ENCODE measurements around the gene BRPF3. TPM values are rescaled to one million over a fixed set of nuclear protein-coding genes. Genes with fewer than 3 reads are reported as not detected.

BRPF3 gene
- total and polyA plus RNA-seq, 10 of the 15 experiments (the other 5 are each of a cell fraction or from before 2014, with no cell fraction given) = 2.3 to 16.1 (median 6.7) TPM

DNA sequence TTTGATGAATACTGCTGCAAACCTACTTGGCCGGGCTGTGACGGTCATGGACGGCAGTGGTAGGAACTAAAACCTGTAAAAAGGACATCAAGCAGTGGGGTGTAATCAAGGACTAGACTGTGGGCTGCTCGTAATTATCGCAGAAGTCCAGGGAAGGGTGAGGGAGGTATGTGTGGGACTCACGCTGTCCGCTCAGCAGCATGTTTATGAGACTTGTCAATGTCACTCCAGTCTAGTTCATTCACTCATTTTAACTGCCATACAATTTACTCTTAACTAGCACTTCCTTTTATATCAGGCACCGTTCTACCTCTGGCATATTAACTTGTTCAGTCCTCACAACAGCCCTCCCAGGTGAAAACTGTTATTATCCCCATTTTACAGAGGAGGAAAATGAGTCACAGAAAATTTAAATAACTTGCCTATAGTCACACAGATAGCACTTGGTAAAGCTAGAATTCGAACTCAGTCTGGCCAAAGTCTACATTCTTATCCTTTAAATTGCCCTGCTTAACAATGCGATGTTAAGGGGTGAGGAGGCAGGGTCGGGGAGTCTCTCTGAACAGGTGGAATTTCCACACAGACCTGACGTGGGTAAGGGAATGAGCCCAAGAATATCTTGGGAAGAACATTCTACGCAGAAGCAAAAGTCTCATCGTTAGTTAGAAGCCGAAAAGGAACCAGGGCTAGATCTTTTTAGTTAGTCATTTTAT lies 77.4 kb downstream of the BRPF3 start:
- no peak overlapping the region for H3K4me2 ChIP-seq (ENCODE audit: control insufficient read depth, insufficient read depth)
- RAD21 ChIA-PET (ENCODE audit: unreplicated experiment) = no interaction called here

DNA sequence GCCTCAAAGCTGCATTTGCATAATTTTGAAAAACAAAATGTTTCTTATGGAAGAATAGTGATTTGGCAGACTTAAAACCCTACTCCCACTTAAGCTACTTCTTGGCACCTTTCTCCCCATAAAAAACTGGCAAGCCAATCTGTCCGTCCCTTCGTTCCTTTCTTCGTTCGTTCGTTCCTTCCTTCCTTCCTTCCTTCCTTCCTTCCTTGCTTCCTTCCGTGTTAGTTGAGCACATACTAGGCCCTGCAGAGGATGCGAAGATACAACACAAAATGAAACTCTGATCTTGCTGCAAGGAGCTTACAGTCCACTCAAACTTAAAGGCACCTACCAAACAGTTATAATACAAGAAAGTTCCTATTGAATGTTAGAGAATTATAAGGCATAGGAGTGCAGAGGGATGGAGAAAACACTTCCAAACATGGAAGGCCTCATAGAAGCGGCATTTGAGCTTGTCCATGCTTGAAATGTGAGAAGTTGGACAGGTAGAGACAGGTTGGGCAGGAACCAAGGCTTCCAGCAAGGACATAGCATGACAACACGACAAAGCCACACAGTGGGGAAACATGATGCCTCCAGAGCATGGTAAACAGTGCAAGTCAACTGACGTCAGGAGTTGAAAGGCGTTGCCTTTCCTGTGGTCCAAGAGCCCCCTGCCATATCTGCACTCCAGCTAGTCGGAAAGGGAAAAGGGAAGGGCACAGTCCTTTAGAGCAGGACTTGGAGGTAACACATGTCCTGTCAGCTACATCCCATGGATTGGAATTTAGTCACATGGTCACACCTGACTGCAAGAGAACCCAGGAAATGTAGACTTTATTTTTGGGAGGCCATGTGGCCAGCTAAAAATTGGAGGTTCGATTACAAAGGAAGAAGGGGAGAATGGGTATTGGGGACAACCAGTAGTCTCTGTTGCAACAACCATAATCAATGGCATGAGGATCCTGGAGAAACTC lies 80.3 kb downstream of the BRPF3 start:
- Histone ChIP-seq H4K20me1 (ENCODE audit: control insufficient read depth, insufficient read depth) (no peaks in the 10 kb centered on the region), H3K4me2 (ENCODE audit: control insufficient read depth, insufficient read depth) (no peak overlapping the region), H3K9me3 (replicated peaks; ENCODE audit: control insufficient read depth, insufficient read depth, low read length) (no peaks in the 10 kb centered on the region), H3K4me1 (ENCODE audit: control insufficient read depth, insufficient read depth, low read length) (peaks cover 4% of the 10 kb centered on the region; the same call in 1 of the 2 replicates), H3K27ac (ENCODE audit: control insufficient read depth, insufficient read depth) (no peak overlapping the region), H3K36me3 (ENCODE audit: control insufficient read depth in 2 of 2, insufficient read depth in 2 of 2, low read length in 1 of 2) (no peaks in the 10 kb centered on the region), H2AFZ (ENCODE audit: control insufficient read depth, low read depth, low read length) (no peak overlapping the region), H3K27me3 (replicated peaks in 1 of 2; ENCODE audit: control insufficient read depth in 2 of 2, insufficient read depth in 2 of 2, low read length in 1 of 2) (peaks cover 0 to 6% of the 10 kb centered on the region in 2 experiments; a peak in 2 of 4 replicates), H3K4me3 (no peak overlapping the region), H3K9ac (ENCODE audit: control insufficient read depth, insufficient read depth, low read length) (no peak overlapping the region), H3K79me2 (ENCODE audit: control insufficient read depth, insufficient read depth, low read length) (no peaks in the 10 kb centered on the region)
- BruUV-seq (replicated peaks) = no TSS peak
- ChIA-PET RAD21 (ENCODE audit: unreplicated experiment) (no interaction called here), CTCF (no interaction called here), SMC1A (ENCODE audit: uncharacterized antibody, unreplicated experiment) (interaction anchor here (0.6 to 1.2 kb wide), 2 partner anchors 10 to 102 kb away, joined by 3 read pairs; no protein-coding TSS in a partner anchor), POLR2A (no interaction called here)
- in situ Hi-C loops (cut with MboI) = no loop called here
- ATAC-seq (no peak), DNase-seq (ENCODE audit: low read depth, low spot score) (no peak), FAIRE-seq (no peak)
- WGBS (ENCODE audit: insufficient coverage, insufficient replicate concordance, low lambda C conversion rate, missing lambda C conversion rate) = 54% methylated on average over 13 of the region's 13 CpGs
- intact Hi-C loops (cut with micrococcal nuclease; ENCODE audit: unreplicated experiment) = no loop called here
- TF ChIP-seq POLR2AphosphoS5 (IDR thresholded peaks at IDR 0.05; ENCODE audit: low read length) (no peak), EED (IDR thresholded peaks at IDR 0.05; ENCODE audit: low read depth) (no peak), DPF2 (IDR thresholded peaks at IDR 0.05) (no peak), TARDBP (IDR thresholded peaks at IDR 0.05; ENCODE audit: borderline replicate concordance) (no peak), NBN (IDR thresholded peaks at IDR 0.05) (no peak), CREB1 (IDR thresholded peaks at IDR 0.05; ENCODE audit: low read depth) (no peak)
- TF ChIP-seq, protein P1, sequence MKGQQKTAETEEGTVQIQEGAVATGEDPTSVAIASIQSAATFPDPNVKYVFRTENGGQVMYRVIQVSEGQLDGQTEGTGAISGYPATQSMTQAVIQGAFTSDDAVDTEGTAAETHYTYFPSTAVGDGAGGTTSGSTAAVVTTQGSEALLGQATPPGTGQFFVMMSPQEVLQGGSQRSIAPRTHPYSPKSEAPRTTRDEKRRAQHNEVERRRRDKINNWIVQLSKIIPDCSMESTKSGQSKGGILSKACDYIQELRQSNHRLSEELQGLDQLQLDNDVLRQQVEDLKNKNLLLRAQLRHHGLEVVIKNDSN (IDR thresholded peaks at IDR 0.05; ENCODE audit: borderline replicate concordance, extremely low read length, insufficient read depth, low read depth, low read length) = no peak
- TF ChIP-seq, protein P2, sequence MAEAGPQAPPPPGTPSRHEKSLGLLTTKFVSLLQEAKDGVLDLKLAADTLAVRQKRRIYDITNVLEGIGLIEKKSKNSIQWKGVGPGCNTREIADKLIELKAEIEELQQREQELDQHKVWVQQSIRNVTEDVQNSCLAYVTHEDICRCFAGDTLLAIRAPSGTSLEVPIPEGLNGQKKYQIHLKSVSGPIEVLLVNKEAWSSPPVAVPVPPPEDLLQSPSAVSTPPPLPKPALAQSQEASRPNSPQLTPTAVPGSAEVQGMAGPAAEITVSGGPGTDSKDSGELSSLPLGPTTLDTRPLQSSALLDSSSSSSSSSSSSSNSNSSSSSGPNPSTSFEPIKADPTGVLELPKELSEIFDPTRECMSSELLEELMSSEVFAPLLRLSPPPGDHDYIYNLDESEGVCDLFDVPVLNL (IDR thresholded peaks at IDR 0.05; ENCODE audit: low read depth, low read length) = no peak
- TF ChIP-seq, protein P3, sequence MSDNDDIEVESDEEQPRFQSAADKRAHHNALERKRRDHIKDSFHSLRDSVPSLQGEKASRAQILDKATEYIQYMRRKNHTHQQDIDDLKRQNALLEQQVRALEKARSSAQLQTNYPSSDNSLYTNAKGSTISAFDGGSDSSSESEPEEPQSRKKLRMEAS (IDR thresholded peaks at IDR 0.05; ENCODE audit: low read depth, low read length) = no peak

More for the DNA sequence above, 77.4 kb downstream of the BRPF3 start:
- Histone ChIP-seq H3K27ac (ENCODE audit: control insufficient read depth, insufficient read depth) (no peak overlapping the region), H3K9me3 (replicated peaks; ENCODE audit: control insufficient read depth, insufficient read depth, low read length) (no peaks in the 10 kb centered on the region), H3K4me3 (no peak overlapping the region), H2AFZ (ENCODE audit: control insufficient read depth, low read depth, low read length) (no peak overlapping the region), H3K36me3 (ENCODE audit: control insufficient read depth in 2 of 2, insufficient read depth in 2 of 2, low read length in 1 of 2) (no peaks in the 10 kb centered on the region), H3K27me3 (replicated peaks in 1 of 2; ENCODE audit: control insufficient read depth in 2 of 2, insufficient read depth in 2 of 2, low read length in 1 of 2) (peaks cover 0 to 6% of the 10 kb centered on the region in 2 experiments; a peak in 2 of 4 replicates), H3K4me1 (ENCODE audit: control insufficient read depth, insufficient read depth, low read length) (no peaks in the 10 kb centered on the region), H3K9ac (ENCODE audit: control insufficient read depth, insufficient read depth, low read length) (no peak overlapping the region), H3K79me2 (ENCODE audit: control insufficient read depth, insufficient read depth, low read length) (no peaks in the 10 kb centered on the region), H4K20me1 (ENCODE audit: control insufficient read depth, insufficient read depth) (no peaks in the 10 kb centered on the region)
- intact Hi-C loops (cut with micrococcal nuclease; ENCODE audit: unreplicated experiment) = no loop called here
- FAIRE-seq (no peak), ATAC-seq (no peak), DNase-seq (ENCODE audit: low read depth, low spot score) (no peak)
- ChIA-PET SMC1A (ENCODE audit: uncharacterized antibody, unreplicated experiment) (no interaction called here), CTCF (no interaction called here), POLR2A (no interaction called here)
- WGBS (ENCODE audit: insufficient coverage, insufficient replicate concordance, low lambda C conversion rate, missing lambda C conversion rate) = 51% methylated on average over 15 of the region's 15 CpGs
- BruUV-seq (replicated peaks) = no TSS peak
- no peak for TF ChIP-seq ZBED1 (IDR thresholded peaks at IDR 0.05; ENCODE audit: borderline replicate concordance)
- no peak for TF ChIP-seq SREBF2 (IDR thresholded peaks at IDR 0.05; ENCODE audit: low read length)
- in situ Hi-C loops (cut with MboI) = no loop called here

All from GM12878 (cell line).